Measurements from ENCODE around the gene AGXT.

AGXT gene

GRCh38 chr2:240888130-240888889, 19.7 kb downstream of the AGXT start:
- no peak overlapping the region for H3K27ac ChIP-seq (ENCODE audit: insufficient read depth in 1 of 2, low read depth in 1 of 2, low read length in 2 of 2, poor library complexity in 1 of 2, severe bottlenecking in 2 of 2)
- H3K9me3 ChIP-seq (ENCODE audit: control extremely low read depth in 1 of 5, control insufficient read depth in 4 of 5, insufficient read depth in 2 of 5, low read depth in 1 of 5, low read length in 4 of 5): no peaks in the 10 kb centered on the region
- DNase-seq: no peak
- 98% methylated on average over 34 of the region's 37 CpGs for WGBS (ENCODE audit: insufficient coverage)
- H3K4me3 ChIP-seq (ENCODE audit: control insufficient read depth in 1 of 7, extremely low read depth in 1 of 7, insufficient read depth in 4 of 7, low read depth in 2 of 7, low read length in 6 of 7): no peak overlapping the region
- peaks cover 0 to 17% (median 10%) of the 10 kb centered on the region in 4 experiments for H3K4me1 ChIP-seq (ENCODE audit: control extremely low read depth in 1 of 4, control insufficient read depth in 4 of 4, insufficient read depth in 4 of 4, low read length in 3 of 4)
- POLR2A ChIA-PET: no interaction called here
- H3K36me3 ChIP-seq (ENCODE audit: control insufficient read depth in 4 of 4, insufficient read depth in 4 of 4, low read length in 3 of 4): no peaks in the 10 kb centered on the region
- no peaks in the 10 kb centered on the region for H3K27me3 ChIP-seq (replicated peaks in 2 of 5; ENCODE audit: control insufficient read depth in 4 of 5, insufficient read depth in 5 of 5, low read length in 4 of 5)
- CTCF ChIA-PET: no interaction called here

GRCh38 chr2:240888890-240889573, 20.4 kb downstream of the AGXT start:
- ChIA-PET POLR2A (no interaction called here), CTCF (no interaction called here)
- peaks cover 0 to 17% (median 12%) of the 10 kb centered on the region in 4 experiments for H3K4me1 ChIP-seq (ENCODE audit: control extremely low read depth in 1 of 4, control insufficient read depth in 4 of 4, insufficient read depth in 4 of 4, low read length in 3 of 4)
- H3K36me3 ChIP-seq (ENCODE audit: control insufficient read depth in 4 of 4, insufficient read depth in 4 of 4, low read length in 3 of 4): no peaks in the 10 kb centered on the region
- H3K9me3 ChIP-seq (ENCODE audit: control extremely low read depth in 1 of 5, control insufficient read depth in 4 of 5, insufficient read depth in 2 of 5, low read depth in 1 of 5, low read length in 4 of 5): no peaks in the 10 kb centered on the region
- no peak overlapping the region for H3K27ac ChIP-seq (ENCODE audit: insufficient read depth in 1 of 2, low read depth in 1 of 2, low read length in 2 of 2, poor library complexity in 1 of 2, severe bottlenecking in 2 of 2)
- WGBS (ENCODE audit: insufficient coverage): 88% methylated on average over 8 of the region's 11 CpGs
- H3K27me3 ChIP-seq (replicated peaks in 2 of 5; ENCODE audit: control insufficient read depth in 4 of 5, insufficient read depth in 5 of 5, low read length in 4 of 5): no peaks in the 10 kb centered on the region
- no peak for DNase-seq
- no peak overlapping the region for H3K4me3 ChIP-seq (ENCODE audit: control insufficient read depth in 1 of 7, extremely low read depth in 1 of 7, insufficient read depth in 4 of 7, low read depth in 2 of 7, low read length in 6 of 7)

GRCh38 chr2:240889601-240890560, 21.3 kb downstream of the AGXT start:
- CTCF ChIA-PET: interaction anchor here (0.8 to 1.1 kb wide), 3 partner anchors 24 to 30 kb away, joined by 3 read pairs; no protein-coding TSS in a partner anchor
- Histone ChIP-seq H3K36me3 (ENCODE audit: control insufficient read depth in 4 of 4, insufficient read depth in 4 of 4, low read length in 3 of 4) (no peaks in the 10 kb centered on the region), H3K4me3 (ENCODE audit: control insufficient read depth in 1 of 7, extremely low read depth in 1 of 7, insufficient read depth in 4 of 7, low read depth in 2 of 7, low read length in 6 of 7) (no peak overlapping the region), H3K27me3 (replicated peaks in 2 of 5; ENCODE audit: control insufficient read depth in 4 of 5, insufficient read depth in 5 of 5, low read length in 4 of 5) (no peaks in the 10 kb centered on the region), H3K9me3 (ENCODE audit: control extremely low read depth in 1 of 5, control insufficient read depth in 4 of 5, insufficient read depth in 2 of 5, low read depth in 1 of 5, low read length in 4 of 5) (no peaks in the 10 kb centered on the region), H3K27ac (ENCODE audit: insufficient read depth in 1 of 2, low read depth in 1 of 2, low read length in 2 of 2, poor library complexity in 1 of 2, severe bottlenecking in 2 of 2) (no peak overlapping the region), H3K4me1 (ENCODE audit: control extremely low read depth in 1 of 4, control insufficient read depth in 4 of 4, insufficient read depth in 4 of 4, low read length in 3 of 4) (peaks cover 0 to 17% (median 12%) of the 10 kb centered on the region in 4 experiments)
- no peak for DNase-seq
- POLR2A ChIA-PET: no interaction called here
- WGBS (ENCODE audit: insufficient coverage): 94% methylated on average over 38 of the region's 38 CpGs

GRCh38 chr2:240890691-240891090, 22.1 kb downstream of the AGXT start:
- no peak overlapping the region for H3K4me3 ChIP-seq (ENCODE audit: control insufficient read depth in 1 of 7, extremely low read depth in 1 of 7, insufficient read depth in 4 of 7, low read depth in 2 of 7, low read length in 6 of 7)
- CTCF ChIA-PET: interaction anchor here (0.8 to 1.1 kb wide), 3 partner anchors 23 to 31 kb away, joined by 3 read pairs; no protein-coding TSS in a partner anchor
- H3K27me3 ChIP-seq (replicated peaks in 2 of 5; ENCODE audit: control insufficient read depth in 4 of 5, insufficient read depth in 5 of 5, low read length in 4 of 5): no peaks in the 10 kb centered on the region
- WGBS (ENCODE audit: insufficient coverage): 87% methylated on average over 14 of the region's 14 CpGs
- H3K9me3 ChIP-seq (ENCODE audit: control extremely low read depth in 1 of 5, control insufficient read depth in 4 of 5, insufficient read depth in 2 of 5, low read depth in 1 of 5, low read length in 4 of 5): no peaks in the 10 kb centered on the region
- peaks cover 0 to 12% (median 6%) of the 10 kb centered on the region in 4 experiments for H3K4me1 ChIP-seq (ENCODE audit: control extremely low read depth in 1 of 4, control insufficient read depth in 4 of 4, insufficient read depth in 4 of 4, low read length in 3 of 4)
- no peak for DNase-seq
- H3K27ac ChIP-seq (ENCODE audit: insufficient read depth in 1 of 2, low read depth in 1 of 2, low read length in 2 of 2, poor library complexity in 1 of 2, severe bottlenecking in 2 of 2): no peak overlapping the region
- POLR2A ChIA-PET: no interaction called here
- H3K36me3 ChIP-seq (ENCODE audit: control insufficient read depth in 4 of 4, insufficient read depth in 4 of 4, low read length in 3 of 4): no peaks in the 10 kb centered on the region

DNA sequence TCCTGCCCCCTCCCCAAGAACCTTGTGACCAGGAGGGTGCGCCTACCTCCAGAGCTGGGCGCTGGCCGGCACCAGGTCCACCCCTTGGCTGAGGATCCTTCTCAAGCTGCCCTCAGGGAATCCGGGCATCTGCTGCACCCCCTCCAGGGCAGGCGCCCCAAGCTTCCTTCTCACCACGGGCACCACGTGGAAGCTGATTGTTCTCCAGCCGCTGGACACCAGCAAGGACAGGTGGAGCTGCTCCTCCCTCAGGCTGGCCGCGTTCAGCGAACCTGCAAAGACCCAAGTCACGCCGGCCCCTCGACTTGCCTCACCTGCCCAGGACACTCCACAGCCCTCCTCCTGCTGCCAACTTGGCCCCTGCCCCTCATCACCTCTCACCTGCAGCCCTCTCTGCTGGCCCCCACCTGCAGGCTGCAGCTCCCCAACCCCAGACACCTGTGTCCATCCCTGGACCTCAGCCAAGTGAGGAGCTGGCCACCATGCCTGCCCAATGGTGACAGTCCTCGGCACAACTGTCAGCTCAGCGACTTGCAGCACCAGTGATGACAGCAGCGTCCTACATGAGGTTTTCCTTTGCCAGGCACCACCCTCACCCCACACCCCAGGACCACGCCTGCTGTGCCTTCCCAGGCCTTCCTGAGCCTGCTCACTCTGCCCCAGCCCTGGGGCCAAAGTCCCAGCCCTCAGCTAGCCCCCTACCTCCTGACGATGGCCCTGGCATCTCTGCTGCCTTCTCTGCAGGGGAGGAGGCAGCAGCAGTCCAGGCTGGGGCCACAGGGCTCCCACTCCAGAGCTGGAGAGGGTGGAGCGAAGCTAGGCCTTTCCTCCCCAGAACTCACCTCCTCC, 23.1 kb downstream of the AGXT start:
- H3K27me3 ChIP-seq (replicated peaks in 2 of 5; ENCODE audit: control insufficient read depth in 4 of 5, insufficient read depth in 5 of 5, low read length in 4 of 5): no peaks in the 10 kb centered on the region
- H3K36me3 ChIP-seq (ENCODE audit: control insufficient read depth in 4 of 4, insufficient read depth in 4 of 4, low read length in 3 of 4): no peaks in the 10 kb centered on the region
- no peak for DNase-seq
- peaks cover 0 to 3% (median 0%) of the 10 kb centered on the region in 4 experiments for H3K4me1 ChIP-seq (ENCODE audit: control extremely low read depth in 1 of 4, control insufficient read depth in 4 of 4, insufficient read depth in 4 of 4, low read length in 3 of 4)
- H3K4me3 ChIP-seq (ENCODE audit: control insufficient read depth in 1 of 7, extremely low read depth in 1 of 7, insufficient read depth in 4 of 7, low read depth in 2 of 7, low read length in 6 of 7): no peak overlapping the region
- H3K9me3 ChIP-seq (ENCODE audit: control extremely low read depth in 1 of 5, control insufficient read depth in 4 of 5, insufficient read depth in 2 of 5, low read depth in 1 of 5, low read length in 4 of 5): no peaks in the 10 kb centered on the region
- 92% methylated on average over 16 of the region's 20 CpGs for WGBS (ENCODE audit: insufficient coverage)
- ChIA-PET POLR2A (no interaction called here), CTCF (interaction anchor here (0.5 to 1.1 kb wide), 4 partner anchors 10 to 1591 kb away, joined by 3 read pairs; no protein-coding TSS in a partner anchor)
- H3K27ac ChIP-seq (ENCODE audit: insufficient read depth in 1 of 2, low read depth in 1 of 2, low read length in 2 of 2, poor library complexity in 1 of 2, severe bottlenecking in 2 of 2): no peak overlapping the region

- peaks cover 0 to 3% (median 0%) of the 10 kb centered on the region in 4 experiments for H3K4me1 ChIP-seq (ENCODE audit: control extremely low read depth in 1 of 4, control insufficient read depth in 4 of 4, insufficient read depth in 4 of 4, low read length in 3 of 4)
- no peak for DNase-seq
- no peaks in the 10 kb centered on the region for H3K36me3 ChIP-seq (ENCODE audit: control insufficient read depth in 4 of 4, insufficient read depth in 4 of 4, low read length in 3 of 4)
- no peak overlapping the region for H3K4me3 ChIP-seq (ENCODE audit: control insufficient read depth in 1 of 7, extremely low read depth in 1 of 7, insufficient read depth in 4 of 7, low read depth in 2 of 7, low read length in 6 of 7)
- WGBS (ENCODE audit: insufficient coverage): 97% methylated on average over 7 of the region's 9 CpGs
- H3K27me3 ChIP-seq (replicated peaks in 2 of 5; ENCODE audit: control insufficient read depth in 4 of 5, insufficient read depth in 5 of 5, low read length in 4 of 5): no peaks in the 10 kb centered on the region
- H3K27ac ChIP-seq (ENCODE audit: insufficient read depth in 1 of 2, low read depth in 1 of 2, low read length in 2 of 2, poor library complexity in 1 of 2, severe bottlenecking in 2 of 2): no peak overlapping the region
- CTCF ChIA-PET: interaction anchor here (0.5 to 1.1 kb wide), 4 partner anchors 11 to 1592 kb away, joined by 3 read pairs; no protein-coding TSS in a partner anchor
- POLR2A ChIA-PET: interaction anchor here (0.5 kb wide), 1 partner anchor 744 kb away, joined by 3 read pairs; no protein-coding TSS in a partner anchor
- no peaks in the 10 kb centered on the region for H3K9me3 ChIP-seq (ENCODE audit: control extremely low read depth in 1 of 5, control insufficient read depth in 4 of 5, insufficient read depth in 2 of 5, low read depth in 1 of 5, low read length in 4 of 5)
These were observed 23.7 kb downstream of the AGXT start for GRCh38 chr2:240892356-240892755.
